HepG2 (cell line): Measurements from ENCODE around the gene EPS8L1. TPM values are rescaled to one million over a fixed set of nuclear protein-coding genes. Genes with fewer than 3 reads are reported as not detected.

ENCODE experiments used
- ATAC-seq: fragments of 200-7000 bp; cut with Tn5 transposase; 3 replicates; pipeline ENCODE4 v1.9.1; 2020; ENCODE audit warnings: mild to moderate bottlenecking, moderate library complexity
- BruUV-seq: library from RNA; stranded (reverse); fragments of 400-500 nt; replicated peaks from 2 replicates; lab custom pipeline; 2021; lab: Mats Ljungman, UMichigan
- CTCF ChIA-PET: fragments of 300-600 bp; formaldehyde crosslinking; extraction: SDS; loops from one replicate; lab custom pipeline; 2021; ENCODE audit warnings: low total read pairs, inconsistent platforms, low intra/inter-chr PET ratio; lab: Yijun Ruan, JAX
- POLR2A ChIA-PET: fragments of 350-600 bp; sonication (Branson Sonifier 250); formaldehyde crosslinking; loops from one replicate; lab custom pipeline; 2020; ENCODE audit warnings: antibody characterized with exemption, inconsistent platforms; lab: Yijun Ruan, JAX
- DNase-seq: peaks from one replicate; pipeline ENCODE4 v3.0.0-alpha.2; 2015; ENCODE audit warnings: low spot score
- FAIRE-seq: peaks from 3 replicates; lab custom pipeline; 2011; peaks lifted over from hg19 to GRCh38; lab: Jason Lieb, UNC
- H2AFZ ChIP-seq: one replicate; pipeline ENCODE4 v1.6.1; 2011; ENCODE audit warnings: low read length, inconsistent platforms
- H3K27ac ChIP-seq: fragments of 300-600 bp; 3 replicates; pipeline ENCODE4 v1.8.0; 2011; ENCODE audit warnings: mixed run types, mild to moderate bottlenecking, mixed read lengths, low read length, inconsistent platforms; ENCODE audit not compliant: insufficient read depth; ENCODE audit errors: extremely low read length
- H3K27me3 ChIP-seq, 2 experiments: fragments of 200-600 bp in 1 of 2; 2 replicates in 1 of 2; 3 replicates in 1 of 2; pipeline versions ENCODE4 v1.6.0 to v1.8.0; 2011; ENCODE audit warnings: low read length in 2 of 2, mild to moderate bottlenecking in 2 of 2, moderate library complexity in 2 of 2, inconsistent platforms in 1 of 2; ENCODE audit not compliant: insufficient read depth in 2 of 2, control insufficient read depth in 1 of 2
- H3K36me3 ChIP-seq, 2 experiments: fragments of 200-600 bp in 1 of 2; replicated peaks in 1 of 2; 2 replicates in 1 of 2; 3 replicates in 1 of 2; pipeline versions ENCODE4 v1.5.1 to v1.8.0; 2011; ENCODE audit warnings: low read length in 2 of 2, inconsistent platforms in 1 of 2; ENCODE audit not compliant: insufficient read depth in 2 of 2, control insufficient read depth in 1 of 2
- H3K4me1 ChIP-seq: 2 replicates; pipeline ENCODE4 v1.5.1; 2012; ENCODE audit warnings: low read length, inconsistent platforms; ENCODE audit not compliant: insufficient read depth
- H3K4me2 ChIP-seq: 2 replicates; pipeline ENCODE4 v1.6.0; 2011; ENCODE audit warnings: low read depth, low read length, inconsistent platforms
- H3K4me3 ChIP-seq, 3 experiments: fragments of 200-600 bp in 1 of 3; sonication (generic), shearing (Covaris generic) in 1 of 3; replicated peaks in 1 of 3; 2 replicates each; pipeline ENCODE4 v1.5.1; 2011 to 2016; ENCODE audit warnings: low read length in 3 of 3, inconsistent platforms in 2 of 3, low read depth in 2 of 3, mild to moderate bottlenecking in 2 of 3, control low read depth in 1 of 3, mixed read lengths in 1 of 3; ENCODE audit not compliant: insufficient read depth in 1 of 3
- H3K79me2 ChIP-seq: one replicate; pipeline ENCODE4 v1.6.1; 2011; ENCODE audit warnings: low read length, inconsistent platforms; ENCODE audit not compliant: insufficient read depth
- H3K9ac ChIP-seq: 2 replicates; pipeline ENCODE4 v1.6.0; 2011; ENCODE audit warnings: mild to moderate bottlenecking, low read depth, low read length, inconsistent platforms; ENCODE audit not compliant: insufficient read depth
- H3K9me3 ChIP-seq: 2 replicates; pipeline ENCODE4 v1.5.1; 2012; ENCODE audit warnings: mild to moderate bottlenecking, low read length
- H4K20me1 ChIP-seq: 2 replicates; pipeline ENCODE4 v1.6.0; 2011; ENCODE audit warnings: inconsistent platforms, mild to moderate bottlenecking, low read length, moderate library complexity; ENCODE audit not compliant: insufficient read depth
- CREM ChIP-seq, 2 experiments: sonication (generic) in 1 of 2; formaldehyde crosslinking in 1 of 2; IDR thresholded peaks; 2 replicates each; pipeline versions ENCODE4 v1.4.0 to v1.6.1; 2016 to 2020; ENCODE audit warnings: antibody characterized with exemption in 1 of 2, mild to moderate bottlenecking in 1 of 2, missing genetic modification reagents in 1 of 2
- DDIT3 ChIP-seq: sonication (generic); formaldehyde crosslinking; IDR thresholded peaks from 2 replicates; pipeline ENCODE4 v1.4.0; 2020; ENCODE audit warnings: mild to moderate bottlenecking, missing genetic modification reagents
- FOXM1 ChIP-seq: sonication (generic); formaldehyde crosslinking; IDR thresholded peaks from 2 replicates; pipeline ENCODE4 v1.5.0; 2020; ENCODE audit warnings: missing genetic modification reagents
- HOXA7 ChIP-seq: sonication (generic); formaldehyde crosslinking; IDR thresholded peaks from 2 replicates; pipeline ENCODE4 v1.8.1; 2022; ENCODE audit warnings: mild to moderate bottlenecking, missing genetic modification reagents, moderate library complexity
- KLF12 ChIP-seq: sonication (generic); formaldehyde crosslinking; IDR thresholded peaks from 2 replicates; pipeline ENCODE4 v1.4.0; 2020; ENCODE audit warnings: missing genetic modification reagents, borderline replicate concordance
- MBNL3 ChIP-seq: fragments of 250-450 bp; sonication (Bioruptor Pico); conservative IDR thresholded peaks from 2 replicates; pipeline ENCODE4 v1.8.0; 2022; ENCODE audit warnings: mild to moderate bottlenecking, inconsistent platforms
- MTA1 ChIP-seq: sonication (generic); formaldehyde crosslinking; IDR thresholded peaks from 2 replicates; pipeline ENCODE4 v1.4.0; 2020; ENCODE audit warnings: missing genetic modification reagents, mild to moderate bottlenecking, borderline replicate concordance
- TCF12 ChIP-seq, 2 experiments: fragments of 450-650 bp in 1 of 2; sonication (generic) in 1 of 2; formaldehyde crosslinking in 1 of 2; IDR thresholded peaks; 2 replicates each; pipeline versions ENCODE4 v1.6.1 to v1.8.0; 2017 to 2022; ENCODE audit warnings: antibody characterized with exemption in 1 of 2, mild to moderate bottlenecking in 1 of 2, missing genetic modification reagents in 1 of 2, moderate library complexity in 1 of 2
- TCF7L2 ChIP-seq: IDR thresholded peaks from 2 replicates; pipeline ENCODE4 v1.6.1; 2011; ENCODE audit warnings: mild to moderate bottlenecking, low read depth, low read length, moderate library complexity
- TMF1 ChIP-seq: sonication (generic); formaldehyde crosslinking; IDR thresholded peaks from 2 replicates; pipeline ENCODE4 v1.8.1; 2022; ENCODE audit warnings: low read depth, missing genetic modification reagents
- ZBTB25 ChIP-seq: IDR thresholded peaks from 2 replicates; pipeline ENCODE4 v1.6.1; 2018; ENCODE audit warnings: missing genetic modification reagents
- ZMYM2 ChIP-seq: sonication (generic); formaldehyde crosslinking; IDR thresholded peaks from 2 replicates; pipeline ENCODE4 v1.8.0; 2022; ENCODE audit warnings: mild to moderate bottlenecking, missing genetic modification reagents
- ZNF709 ChIP-seq: sonication (generic); formaldehyde crosslinking; IDR thresholded peaks from 2 replicates; pipeline ENCODE4 v1.5.0; 2020; ENCODE audit warnings: mild to moderate bottlenecking, missing genetic modification reagents
- ZSCAN12 ChIP-seq: sonication (generic); formaldehyde crosslinking; IDR thresholded peaks from 2 replicates; pipeline ENCODE4 v1.9.0; 2021; ENCODE audit warnings: mild to moderate bottlenecking, missing genetic modification reagents
- ZSCAN25 ChIP-seq: sonication (generic); formaldehyde crosslinking; IDR thresholded peaks from 2 replicates; pipeline ENCODE4 v1.8.0; 2022; ENCODE audit warnings: mild to moderate bottlenecking, missing genetic modification reagents
- WGBS: methylation state at CpG from one replicate; pipeline ENCODE4 v1.1.6; 2017; ENCODE audit warnings: low lambda C conversion rate; 5-methylcytosine and 5-hydroxymethylcytosine counted together
- in situ Hi-C: cut with HindIII; loops from 2 replicates; pipeline ENCODE4 v1.10.0; 2017; ENCODE audit warnings: low pct_unique_long_range_greater_than_20kb; ENCODE audit not compliant: extremely low pct_ligation_motif_present
- intact Hi-C: fragments of 100-400 bp; cut with micrococcal nuclease; formaldehyde crosslinking; loops from one replicate; pipeline ENCODE4 v1.10.0; 2022; ENCODE audit not compliant: unreplicated experiment
- polyA plus RNA-seq, 8 experiments: library from polyadenylated mRNA; depleted of rRNA in 3 of 8; stranded (reverse) in 7 of 8; unstranded in 1 of 8; fragments of >200 nt; fragmentation: Illumina TruSeq in 4 of 8; extraction: Trizol in 4 of 8; gene quantifications; 2 replicates each; pipeline versions ENCODE4 v1.2.1 to v1.2.3, GENCODE V29; 2011 to 2016; ENCODE audit warnings: low read depth in 4 of 8, missing spikeins in 1 of 8, mixed read lengths in 1 of 8; ENCODE audit not compliant: insufficient read depth in 1 of 8
- total RNA-seq, 5 experiments: library from RNA; depleted of rRNA; stranded (reverse); fragments of >200 nt; fragmentation: Illumina TruSeq; extraction: Trizol; gene quantifications; 2 replicates each; pipeline ENCODE4 v1.2.3, GENCODE V29; 2016; ENCODE audit warnings: low read depth in 1 of 5
- TF ChIP-seq, protein P1 (sequence below): sonication (generic); formaldehyde crosslinking; IDR thresholded peaks from 2 replicates; pipeline ENCODE4 v1.8.1; 2023; ENCODE audit warnings: mild to moderate bottlenecking, inconsistent platforms, moderate library complexity, missing genetic modification reagents, borderline replicate concordance
- TF ChIP-seq, protein P2 (sequence below): sonication (generic); formaldehyde crosslinking; IDR thresholded peaks from 2 replicates; pipeline ENCODE4 v1.4.0; 2020; ENCODE audit warnings: missing genetic modification reagents, borderline replicate concordance

The EPS8L1 gene
- total and polyA plus RNA-seq, 2 of the 13 experiments (the other 11 are each of a cell fraction or from before 2014, with no cell fraction given): 3.0 to 6.3 TPM

GRCh38 chr19:55046975-55047622 is 28.6 kb upstream of the EPS8L1 start (continued):
- no peak for TF ChIP-seq TCF12 (IDR thresholded peaks at IDR 0.05)
- no peak for TF ChIP-seq TCF12 (CRISPR knock-in tag; IDR thresholded peaks at IDR 0.05)
- no peak for TF ChIP-seq HOXA7 (CRISPR knock-in tag)
- no peak for TF ChIP-seq FOXM1 (CRISPR knock-in tag)
- TF ChIP-seq MBNL3: no peak
- no peak for TF ChIP-seq TMF1 (CRISPR knock-in tag)
- no peak for TF ChIP-seq ZSCAN25 (CRISPR knock-in tag)
- TF ChIP-seq ZNF709: no peak
- TF ChIP-seq KLF12 (CRISPR knock-in tag): no peak
- no peak for TF ChIP-seq DDIT3 (CRISPR knock-in tag)
- no peak for TF ChIP-seq TCF7L2
- TF ChIP-seq CREM (IDR thresholded peaks at IDR 0.05): no peak
- TF ChIP-seq CREM (CRISPR knock-in tag; IDR thresholded peaks at IDR 0.05): no peak

GRCh38 chr19:55047951-55048350 is 27.7 kb upstream of the EPS8L1 start:
- Histone ChIP-seq H3K9ac (no peak overlapping the region), H3K27ac (no peak overlapping the region), H4K20me1 (no peaks in the 10 kb centered on the region), H3K27me3 (no peaks in the 10 kb centered on the region), H3K9me3 (no peaks in the 10 kb centered on the region), H3K4me3 (no peak overlapping the region), H3K36me3 (peaks cover 24 to 55% of the 10 kb centered on the region in 2 experiments; a peak in 4 of 5 replicates), H3K4me1 (no peaks in the 10 kb centered on the region), H3K79me2 (no peaks in the 10 kb centered on the region), H2AFZ (no peak overlapping the region), H3K4me2 (no peak overlapping the region)
- POLR2A ChIA-PET: no interaction called here
- no peak for ATAC-seq
- FAIRE-seq: no peak
- in situ Hi-C loops: no loop called here
- DNase-seq: no peak
- intact Hi-C loops: no loop called here
- WGBS: 100% methylated on average over 9 of the region's 12 CpGs
- no TSS peak for BruUV-seq
- CTCF ChIA-PET: no interaction called here
- TF ChIP-seq, protein P1, sequence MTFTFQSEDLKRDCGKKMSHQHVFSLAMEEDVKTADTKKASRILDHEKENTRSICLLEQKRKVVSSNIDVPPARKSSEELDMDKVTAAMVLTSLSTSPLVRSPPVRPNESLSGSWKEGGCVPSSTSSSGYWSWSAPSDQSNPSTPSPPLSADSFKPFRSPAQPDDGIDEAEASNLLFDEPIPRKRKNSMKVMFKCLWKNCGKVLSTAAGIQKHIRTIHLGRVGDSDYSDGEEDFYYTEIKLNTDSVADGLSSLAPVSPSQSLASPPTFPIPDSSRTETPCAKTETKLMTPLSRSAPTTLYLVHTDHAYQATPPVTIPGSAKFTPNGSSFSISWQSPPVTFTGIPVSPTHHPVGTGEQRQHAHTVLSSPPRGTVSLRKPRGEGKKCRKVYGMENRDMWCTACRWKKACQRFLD (CRISPR knock-in tag): no peak
- TF ChIP-seq, protein P2, sequence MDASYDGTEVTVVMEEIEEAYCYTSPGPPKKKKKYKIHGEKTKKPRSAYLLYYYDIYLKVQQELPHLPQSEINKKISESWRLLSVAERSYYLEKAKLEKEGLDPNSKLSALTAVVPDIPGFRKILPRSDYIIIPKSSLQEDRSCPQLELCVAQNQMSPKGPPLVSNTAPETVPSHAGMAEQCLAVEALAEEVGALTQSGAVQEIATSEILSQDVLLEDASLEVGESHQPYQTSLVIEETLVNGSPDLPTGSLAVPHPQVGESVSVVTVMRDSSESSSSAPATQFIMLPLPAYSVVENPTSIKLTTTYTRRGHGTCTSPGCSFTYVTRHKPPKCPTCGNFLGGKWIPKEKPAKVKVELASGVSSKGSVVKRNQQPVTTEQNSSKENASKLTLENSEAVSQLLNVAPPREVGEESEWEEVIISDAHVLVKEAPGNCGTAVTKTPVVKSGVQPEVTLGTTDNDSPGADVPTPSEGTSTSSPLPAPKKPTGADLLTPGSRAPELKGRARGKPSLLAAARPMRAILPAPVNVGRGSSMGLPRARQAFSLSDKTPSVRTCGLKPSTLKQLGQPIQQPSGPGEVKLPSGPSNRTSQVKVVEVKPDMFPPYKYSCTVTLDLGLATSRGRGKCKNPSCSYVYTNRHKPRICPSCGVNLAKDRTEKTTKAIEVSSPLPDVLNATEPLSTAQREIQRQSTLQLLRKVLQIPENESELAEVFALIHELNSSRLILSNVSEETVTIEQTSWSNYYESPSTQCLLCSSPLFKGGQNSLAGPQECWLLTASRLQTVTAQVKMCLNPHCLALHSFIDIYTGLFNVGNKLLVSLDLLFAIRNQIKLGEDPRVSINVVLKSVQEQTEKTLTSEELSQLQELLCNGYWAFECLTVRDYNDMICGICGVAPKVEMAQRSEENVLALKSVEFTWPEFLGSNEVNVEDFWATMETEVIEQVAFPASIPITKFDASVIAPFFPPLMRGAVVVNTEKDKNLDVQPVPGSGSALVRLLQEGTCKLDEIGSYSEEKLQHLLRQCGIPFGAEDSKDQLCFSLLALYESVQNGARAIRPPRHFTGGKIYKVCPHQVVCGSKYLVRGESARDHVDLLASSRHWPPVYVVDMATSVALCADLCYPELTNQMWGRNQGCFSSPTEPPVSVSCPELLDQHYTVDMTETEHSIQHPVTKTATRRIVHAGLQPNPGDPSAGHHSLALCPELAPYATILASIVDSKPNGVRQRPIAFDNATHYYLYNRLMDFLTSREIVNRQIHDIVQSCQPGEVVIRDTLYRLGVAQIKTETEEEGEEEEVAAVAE (CRISPR knock-in tag): no peak
- TF ChIP-seq ZMYM2 (CRISPR knock-in tag) (no peak), ZSCAN12 (CRISPR knock-in tag) (no peak), ZBTB25 (CRISPR knock-in tag) (no peak), MTA1 (CRISPR knock-in tag) (no peak)
